ENCODE measurements around the gene ABCA9. TPM values are rescaled to one million over a fixed set of nuclear protein-coding genes. Genes with fewer than 3 reads are reported as not detected.

ABCA9 gene
- polyA plus RNA-seq, 3 donors: 0.02 to 0.49 TPM; not detected in 1

DNA sequence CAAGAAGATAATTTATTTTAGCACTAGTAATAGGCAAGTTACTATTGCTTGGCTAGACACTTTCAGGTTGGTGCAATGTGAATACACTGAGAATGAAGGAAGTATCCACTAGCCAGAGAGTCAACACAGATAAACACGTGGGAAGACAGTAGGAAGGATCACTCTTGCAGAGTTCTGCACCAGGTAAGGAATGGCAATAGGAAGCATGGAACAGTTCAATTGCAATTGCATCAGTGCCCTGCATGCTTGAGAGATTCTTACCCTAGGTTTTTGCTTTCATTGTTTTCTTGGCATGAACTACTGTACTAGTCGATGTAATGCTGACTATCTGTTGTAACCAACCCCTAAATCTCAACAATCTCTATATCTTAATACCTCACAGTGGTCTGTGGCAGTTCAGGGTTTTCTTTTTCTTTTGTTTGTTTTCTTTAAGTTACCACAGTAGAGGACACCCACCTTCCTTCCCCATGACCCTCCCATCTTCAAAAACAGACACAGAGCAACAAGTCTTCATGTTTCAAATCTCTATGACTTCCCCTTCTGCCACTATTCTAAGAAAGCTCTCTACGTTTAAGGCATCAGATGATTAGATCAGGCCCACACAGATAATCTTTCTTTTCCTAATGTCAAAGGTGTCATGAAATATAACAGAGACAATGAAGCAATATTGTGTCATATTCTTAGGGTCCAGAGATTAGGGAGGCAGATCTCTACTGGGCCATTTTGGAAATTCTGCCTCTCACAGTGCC is 87.5 kb downstream of the ABCA9 start:
- WGBS (ENCODE audit: insufficient coverage): 60% methylated on average over 1 of the region's 3 CpGs
- Histone ChIP-seq H3K79me2 (ENCODE audit: insufficient read depth, low read length) (no peaks in the 10 kb centered on the region), H3K4me3 (replicated peaks in 1 of 3; ENCODE audit: low read depth in 2 of 3, low read length in 3 of 3) (no peak overlapping the region), H3K9me3 (replicated peaks in 1 of 2; ENCODE audit: control insufficient read depth in 1 of 2, insufficient read depth in 1 of 2, low read length in 2 of 2) (no peaks in the 10 kb centered on the region), H3K27me3 (ENCODE audit: control insufficient read depth in 2 of 2, insufficient read depth in 2 of 2, low read length in 2 of 2) (no peaks in the 10 kb centered on the region), H3K27ac (ENCODE audit: low read depth in 1 of 2, low read length in 2 of 2) (no peak overlapping the region), H3K9ac (ENCODE audit: insufficient read depth, low read length, poor library complexity, severe bottlenecking) (no peak overlapping the region), H3K4me2 (replicated peaks; ENCODE audit: extremely low read depth, low read length, poor library complexity, severe bottlenecking) (no peak overlapping the region), H3K4me1 (ENCODE audit: control insufficient read depth in 1 of 2, insufficient read depth in 2 of 2, low read length in 2 of 2) (peaks cover 8 to 9% of the 10 kb centered on the region in 2 donors), H3K36me3 (replicated peaks in 1 of 2; ENCODE audit: control insufficient read depth in 1 of 2, insufficient read depth in 2 of 2, low read length in 2 of 2) (no peaks in the 10 kb centered on the region), H4K20me1 (ENCODE audit: insufficient read depth, low read length) (no peaks in the 10 kb centered on the region), H2AFZ (ENCODE audit: insufficient read depth, low read depth, low read length, poor library complexity, severe bottlenecking) (no peak overlapping the region)
- Mint-ChIP-seq H3K9me3 (peaks cover 0 to 3% (median 0%) of the 10 kb centered on the region in 7 donors), H3K4me3 (no peak overlapping the region), H3K4me1 (peaks cover 17% of the 10 kb centered on the region), H3K36me3 (no peaks in the 10 kb centered on the region), H3K27ac (peak overlapping the region in 1 of 7 donors; percentile 26), H3K27me3 (ENCODE audit: low read depth in 3 of 3) (peaks cover 0 to 5% (median 0%) of the 10 kb centered on the region in 3 donors)
- no peak for TF ChIP-seq CTCF (IDR thresholded peaks at IDR 0.05)
- DNase-seq: no peak
- intact Hi-C loops (cut with micrococcal nuclease): no loop called here

- intact Hi-C loops (cut with micrococcal nuclease): no loop called here
- H3K4me1 ChIP-seq (ENCODE audit: control insufficient read depth in 1 of 2, insufficient read depth in 2 of 2, low read length in 2 of 2): peaks cover 8 to 9% of the 10 kb centered on the region in 2 donors
- H3K27ac ChIP-seq (ENCODE audit: low read depth in 1 of 2, low read length in 2 of 2): no peak overlapping the region
- no peaks in the 10 kb centered on the region for H3K36me3 Mint-ChIP-seq
- H3K9me3 ChIP-seq (replicated peaks in 1 of 2; ENCODE audit: control insufficient read depth in 1 of 2, insufficient read depth in 1 of 2, low read length in 2 of 2): no peaks in the 10 kb centered on the region
- H3K36me3 ChIP-seq (replicated peaks in 1 of 2; ENCODE audit: control insufficient read depth in 1 of 2, insufficient read depth in 2 of 2, low read length in 2 of 2): no peaks in the 10 kb centered on the region
- no peak overlapping the region for H3K4me3 ChIP-seq (replicated peaks in 1 of 3; ENCODE audit: low read depth in 2 of 3, low read length in 3 of 3)
- peaks cover 0 to 3% (median 0%) of the 10 kb centered on the region in 7 donors for H3K9me3 Mint-ChIP-seq
- no peaks in the 10 kb centered on the region for H4K20me1 ChIP-seq (ENCODE audit: insufficient read depth, low read length)
- no peak for DNase-seq
- H2AFZ ChIP-seq (ENCODE audit: insufficient read depth, low read depth, low read length, poor library complexity, severe bottlenecking): no peak overlapping the region
- no peak overlapping the region for H3K4me3 Mint-ChIP-seq
- H3K79me2 ChIP-seq (ENCODE audit: insufficient read depth, low read length): no peaks in the 10 kb centered on the region
- peaks cover 0 to 5% (median 0%) of the 10 kb centered on the region in 3 donors for H3K27me3 Mint-ChIP-seq (ENCODE audit: low read depth in 3 of 3)
- no peaks in the 10 kb centered on the region for H3K27me3 ChIP-seq (ENCODE audit: control insufficient read depth in 2 of 2, insufficient read depth in 2 of 2, low read length in 2 of 2)
- WGBS (ENCODE audit: insufficient coverage): no CpG with 5 or more reads among the region's 4 CpGs
- H3K9ac ChIP-seq (ENCODE audit: insufficient read depth, low read length, poor library complexity, severe bottlenecking): no peak overlapping the region
- no peak overlapping the region for H3K4me2 ChIP-seq (replicated peaks; ENCODE audit: extremely low read depth, low read length, poor library complexity, severe bottlenecking)
- peak; percentile 68 for TF ChIP-seq CTCF (IDR thresholded peaks at IDR 0.05)
- no peak overlapping the region for H3K27ac Mint-ChIP-seq
- H3K4me1 Mint-ChIP-seq: peaks cover 17% of the 10 kb centered on the region
Observed at GRCh38 chr17:68972119-68972704, 88.5 kb downstream of the ABCA9 start.

Measured in CD14-positive monocyte (primary cell).